ENCODE measurements around the gene HSPE1. TPM values are rescaled to one million over a fixed set of nuclear protein-coding genes. Genes with fewer than 3 reads are reported as not detected.

HSPE1 gene
- total RNA-seq, 2 experiments from 2014 or later: 50.8 to 56.2 TPM

- TF ChIP-seq CTCF (IDR thresholded peaks at IDR 0.05): no peak
- no peak overlapping the region for H3K27ac ChIP-seq (ENCODE audit: low read depth in 1 of 2, low read length in 2 of 2)
- peaks cover 27% of the 10 kb centered on the region for H3K36me3 ChIP-seq (ENCODE audit: insufficient read depth, low read length)
- no peak overlapping the region for H3K4me3 ChIP-seq (ENCODE audit: low read length)
- H3K36me3 Mint-ChIP-seq (ENCODE audit: low read depth): peaks cover 32% of the 10 kb centered on the region
- no peaks in the 10 kb centered on the region for H3K9me3 Mint-ChIP-seq
- H3K4me3 Mint-ChIP-seq: no peak overlapping the region
- ATAC-seq (ENCODE audit: poor library complexity): no peak
- peaks cover 11% of the 10 kb centered on the region for H3K4me1 ChIP-seq (ENCODE audit: insufficient read depth, low read length)
- H3K9me3 ChIP-seq (ENCODE audit: control insufficient read depth in 1 of 2, insufficient read depth in 1 of 2, low read length in 2 of 2): no peaks in the 10 kb centered on the region
- H3K4me1 Mint-ChIP-seq (ENCODE audit: low read depth): peaks cover 20% of the 10 kb centered on the region
- intact Hi-C loops (cut with DNase I, micrococcal nuclease): no loop called here
- H3K27ac Mint-ChIP-seq: no peak overlapping the region
- POLR2A ChIA-PET: interaction anchor here (3.3 kb wide), 1 partner anchor 9 kb away, joined by 20 read pairs; the partner anchor contains the start of gene MOB4
- no peaks in the 10 kb centered on the region for H3K27me3 ChIP-seq (ENCODE audit: control insufficient read depth in 1 of 2, insufficient read depth in 2 of 2, low read length in 2 of 2)
- CTCF ChIA-PET: interaction anchor here (2.2 kb wide), 1 partner anchor 9 kb away, joined by 5 read pairs; the partner anchor contains the start of gene MOB4
- no peaks in the 10 kb centered on the region for H3K27me3 Mint-ChIP-seq
- DNase-seq: no peak
These were observed 6.5 kb downstream of the HSPE1 start for GRCh38 chr2:197506658-197507057.

DNA sequence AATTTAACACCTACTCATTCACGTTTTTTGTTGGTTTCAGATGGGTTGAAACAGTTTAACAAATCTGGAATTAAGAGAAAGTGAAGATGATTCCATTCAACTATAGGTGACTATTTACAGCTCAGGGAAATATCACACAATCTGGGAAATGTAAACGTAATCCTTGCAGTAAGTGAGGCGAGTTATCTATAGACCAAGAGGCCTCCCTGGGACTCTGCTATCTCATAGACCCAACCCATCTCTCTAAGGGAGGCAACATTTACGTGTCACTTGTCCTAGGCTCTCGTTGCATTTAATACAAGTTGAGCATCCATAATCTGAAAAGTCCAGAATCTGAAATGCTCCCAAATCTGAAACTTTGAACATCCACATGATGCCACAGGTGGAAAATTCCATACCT is 13.7 kb downstream of the HSPE1 start:
- Histone ChIP-seq H3K27ac (ENCODE audit: low read depth in 1 of 2, low read length in 2 of 2) (no peak overlapping the region), H3K9me3 (ENCODE audit: control insufficient read depth in 1 of 2, insufficient read depth in 1 of 2, low read length in 2 of 2) (no peaks in the 10 kb centered on the region), H3K36me3 (ENCODE audit: insufficient read depth, low read length) (peaks cover 3% of the 10 kb centered on the region), H3K4me1 (ENCODE audit: insufficient read depth, low read length) (peaks cover 22% of the 10 kb centered on the region), H3K4me3 (ENCODE audit: low read length) (no peak overlapping the region), H3K27me3 (ENCODE audit: control insufficient read depth in 1 of 2, insufficient read depth in 2 of 2, low read length in 2 of 2) (no peaks in the 10 kb centered on the region)
- H3K4me3 Mint-ChIP-seq: no peak overlapping the region
- no peaks in the 10 kb centered on the region for H3K9me3 Mint-ChIP-seq
- DNase-seq (no peak), ATAC-seq (ENCODE audit: poor library complexity) (no peak)
- H3K27ac Mint-ChIP-seq: peak overlapping the region; percentile 27
- no peaks in the 10 kb centered on the region for H3K27me3 Mint-ChIP-seq
- no peak for TF ChIP-seq CTCF (IDR thresholded peaks at IDR 0.05)
- ChIA-PET POLR2A (interaction anchor here (7.5 kb wide), 1 partner anchor 15 kb away, joined by 219 read pairs; the partner anchor contains the start of genes HSPD1 and HSPE1), CTCF (interaction anchor here (2.2 kb wide), 1 partner anchor 12 kb away, joined by 7 read pairs; no protein-coding TSS in a partner anchor)
- peaks cover 30% of the 10 kb centered on the region for H3K4me1 Mint-ChIP-seq (ENCODE audit: low read depth)
- intact Hi-C loops (cut with DNase I, micrococcal nuclease): loop anchor here in 1 of 2 experiments (1.0 kb wide), 1 partner anchor 13 kb away; no protein-coding TSS in a partner anchor
- H3K36me3 Mint-ChIP-seq (ENCODE audit: low read depth): peaks cover 13% of the 10 kb centered on the region

- Histone ChIP-seq H3K4me3 (ENCODE audit: low read length) (peak overlapping the region; percentile 77), H3K27me3 (ENCODE audit: control insufficient read depth in 1 of 2, insufficient read depth in 2 of 2, low read length in 2 of 2) (no peaks in the 10 kb centered on the region), H3K27ac (ENCODE audit: low read depth in 1 of 2, low read length in 2 of 2) (peak overlapping the region; percentile 86 to 91), H3K36me3 (ENCODE audit: insufficient read depth, low read length) (peaks cover 3% of the 10 kb centered on the region), H3K4me1 (ENCODE audit: insufficient read depth, low read length) (peaks cover 22% of the 10 kb centered on the region), H3K9me3 (ENCODE audit: control insufficient read depth in 1 of 2, insufficient read depth in 1 of 2, low read length in 2 of 2) (no peaks in the 10 kb centered on the region)
- ATAC-seq (ENCODE audit: poor library complexity) (no peak), DNase-seq (peak in 3 of 14 experiments; percentile 33 to 37 (median 36))
- no peak for TF ChIP-seq CTCF (IDR thresholded peaks at IDR 0.05)
- CTCF ChIA-PET: interaction anchor here (1.6 kb wide), 1 partner anchor 8 kb away, joined by 5 read pairs; no protein-coding TSS in a partner anchor
- Mint-ChIP-seq H3K9me3 (no peaks in the 10 kb centered on the region), H3K4me1 (ENCODE audit: low read depth) (peaks cover 38% of the 10 kb centered on the region), H3K27me3 (no peaks in the 10 kb centered on the region), H3K27ac (peak overlapping the region; percentile 89), H3K4me3 (peak overlapping the region; percentile 98), H3K36me3 (ENCODE audit: low read depth) (peaks cover 21% of the 10 kb centered on the region)
- POLR2A ChIA-PET: interaction anchor here (2.1 to 7.5 kb wide), 6 partner anchors 8 to 191 kb away, joined by 6 to 219 read pairs (median 34); partner anchors contain the start of genes COQ10B, HSPD1, HSPE1 and MARS2
- intact Hi-C loops (cut with DNase I, micrococcal nuclease): loop anchor here (1.0 to 5.0 kb wide), 5 partner anchors 13 to 193 kb away; partner anchors contain the start of genes COQ10B (in 1 of the 2), HSPE1 (in 1 of the 2) and MARS2 (in 1 of the 2)
These were observed 14.6 kb downstream of the HSPE1 start for GRCh38 chr2:197514754-197515153.
